Activated CD4-positive, alpha-beta T cell treated with anti-CD3 and anti-CD28 coated beads, Interleukin-2, amount 10 ng/mL, durations not matched to agents 24 days and 14 days (primary cell): ENCODE measurements around the gene HIP1R. TPM values are rescaled to one million over a fixed set of nuclear protein-coding genes. Genes with fewer than 3 reads are reported as not detected.
"Not testable (repeated sequence)": the region's sequence is repeated elsewhere in the genome, so short reads cannot be mapped to it uniquely, and the experiment has no call there.

ENCODE experiments used
- DNase-seq: peaks from one replicate; pipeline ENCODE4 v3.0.0; 2022
- H3K27ac Mint-ChIP-seq: one replicate; pipeline ENCODE4 v1.8.0; 2022; ENCODE audit warnings: mild to moderate bottlenecking, mixed read lengths
- H3K27me3 Mint-ChIP-seq: one replicate; pipeline ENCODE4 v1.8.0; 2022; ENCODE audit warnings: mixed read lengths
- H3K36me3 Mint-ChIP-seq: one replicate; pipeline ENCODE4 v1.8.0; 2022; ENCODE audit warnings: low read depth, mild to moderate bottlenecking, mixed read lengths
- H3K4me1 Mint-ChIP-seq: one replicate; pipeline ENCODE4 v1.8.0; 2021; ENCODE audit warnings: mixed read lengths
- H3K4me3 Mint-ChIP-seq: one replicate; pipeline ENCODE4 v1.8.0; 2022; ENCODE audit warnings: mild to moderate bottlenecking, moderate library complexity, mixed read lengths
- H3K9me3 Mint-ChIP-seq: one replicate; pipeline ENCODE4 v1.8.0; 2021; ENCODE audit warnings: mixed read lengths
- intact Hi-C: fragments of 100-400 bp; cut with micrococcal nuclease; formaldehyde crosslinking; loops from one replicate; pipeline ENCODE4 v1.15.1; 2023
- total RNA-seq: library from RNA; stranded (reverse); gene quantifications from 2 replicates; pipeline ENCODE4 v1.2.3, GENCODE V29; 2022

Gene HIP1R
- total RNA-seq, 1 donor from 2014 or later = 25.8 TPM

DNA sequence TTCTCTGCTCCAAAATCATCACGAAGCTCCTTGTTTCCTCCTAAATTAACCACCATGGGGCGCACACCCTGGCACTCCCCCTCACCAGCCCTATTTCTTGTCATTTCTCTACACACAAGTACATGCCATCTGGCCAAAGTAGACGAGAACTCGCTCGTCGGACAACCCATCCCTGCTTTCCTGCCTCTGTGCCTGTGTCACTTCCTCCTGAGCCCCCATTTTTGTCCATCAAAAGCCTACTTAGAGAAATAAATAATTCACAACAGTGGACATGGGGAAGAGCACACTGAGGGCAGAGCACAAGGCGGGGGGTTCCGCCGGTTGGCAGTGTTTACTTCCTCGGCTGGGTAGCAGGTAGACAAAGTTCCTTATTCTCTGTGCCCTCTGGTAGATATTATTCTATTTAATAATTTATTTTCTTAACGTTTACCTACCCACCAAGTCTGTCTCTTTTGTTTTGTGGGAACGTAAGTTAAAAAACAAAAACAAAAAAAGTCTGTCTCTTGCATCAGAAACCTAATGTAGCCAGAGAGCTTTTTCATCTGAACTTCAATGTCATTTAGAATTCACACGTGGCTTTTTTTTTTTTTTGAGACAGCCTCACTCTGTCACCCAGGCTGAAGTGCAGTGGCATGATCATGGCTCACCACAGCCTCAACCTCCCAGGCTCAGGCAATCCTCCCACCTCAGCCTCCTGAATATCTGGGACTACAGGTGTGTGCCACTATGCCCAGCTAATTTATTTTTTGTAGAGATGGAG is 54.7 kb downstream of the HIP1R start:
- Mint-ChIP-seq H3K4me3 (peak overlapping the region; percentile 43), H3K27me3 (peaks cover 5% of the 10 kb centered on the region), H3K36me3 (peaks cover 15% of the 10 kb centered on the region), H3K27ac (peak overlapping the region; percentile 66), H3K4me1 (peaks cover 59% of the 10 kb centered on the region), H3K9me3 (no peaks in the 10 kb centered on the region)
- DNase-seq = no peak
- intact Hi-C loops = loop anchor here (10.0 kb wide), 1 partner anchor 345 kb away; the partner anchor contains the start of genes MPHOSPH9 and MTRFR

DNA sequence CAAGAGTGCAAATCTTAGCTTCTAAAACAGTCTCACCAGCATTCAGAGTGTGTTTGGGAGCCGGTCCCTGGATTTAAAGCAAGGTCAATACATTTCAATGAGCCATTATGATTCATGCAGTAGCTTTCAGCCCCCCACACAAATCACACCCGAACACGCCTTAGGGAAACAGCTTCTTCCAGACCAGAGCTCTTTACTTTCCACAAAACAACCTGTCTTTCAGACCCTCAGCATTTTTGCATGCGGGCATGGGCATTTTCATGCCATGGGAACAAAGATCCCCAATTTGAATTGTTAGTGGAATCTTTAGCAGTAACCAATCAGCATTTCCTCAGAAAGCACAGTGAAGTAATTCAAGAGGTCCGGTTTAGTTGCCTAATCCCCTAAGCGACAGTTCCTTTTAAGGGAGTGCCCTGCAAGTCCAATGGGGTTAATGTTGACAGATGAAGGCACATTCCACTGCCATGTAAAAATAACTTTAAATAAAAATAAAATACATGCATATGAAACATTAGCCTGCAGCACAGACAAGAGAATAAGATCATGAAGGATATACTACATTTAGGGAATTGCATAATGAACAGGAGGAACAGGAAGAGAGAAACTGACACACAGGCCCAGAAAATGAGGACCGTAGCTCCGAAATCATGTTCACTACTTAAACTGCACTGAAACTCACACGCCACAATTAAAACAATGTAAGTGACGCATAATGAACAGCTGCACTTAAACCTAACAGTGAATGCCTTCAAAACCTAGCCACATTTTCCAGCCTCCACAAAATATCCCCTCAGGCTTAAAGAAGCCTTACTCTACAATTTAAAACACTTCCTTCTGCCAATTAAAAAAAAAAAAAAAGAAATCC is 56.6 kb downstream of the HIP1R start:
- H3K9me3 Mint-ChIP-seq = peaks cover 7% of the 10 kb centered on the region
- peaks cover 8% of the 10 kb centered on the region for H3K27me3 Mint-ChIP-seq
- intact Hi-C loops = loop anchor here (10.0 kb wide), 1 partner anchor 343 kb away; the partner anchor contains the start of genes MPHOSPH9 and MTRFR
- H3K4me3 Mint-ChIP-seq = no peak overlapping the region
- H3K36me3 Mint-ChIP-seq = peaks cover 22% of the 10 kb centered on the region
- no peak overlapping the region for H3K27ac Mint-ChIP-seq
- peaks cover 69% of the 10 kb centered on the region for H3K4me1 Mint-ChIP-seq
- DNase-seq = no peak

DNA sequence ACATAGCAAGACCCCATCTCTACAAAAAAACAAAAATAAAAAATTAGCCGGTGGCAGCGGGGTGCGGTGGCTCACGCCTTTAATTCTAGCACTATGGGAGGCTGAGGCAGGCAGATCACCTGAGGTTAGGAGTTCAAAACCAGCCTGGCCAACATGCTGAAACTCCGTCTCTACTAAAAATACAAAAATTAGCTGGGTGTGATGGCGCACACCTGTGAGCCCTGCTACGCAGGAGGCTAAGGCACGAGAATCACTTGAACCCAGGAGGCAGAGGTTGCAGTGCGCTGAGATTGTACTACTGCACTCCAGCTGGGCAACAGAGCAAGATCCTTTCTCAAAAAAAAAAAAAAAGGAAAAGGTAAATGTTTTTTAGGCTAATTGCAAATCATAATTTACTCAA is 57.5 kb downstream of the HIP1R start:
- not testable (repeated sequence) for H3K27me3 Mint-ChIP-seq, DNase-seq, H3K27ac Mint-ChIP-seq, H3K4me3 Mint-ChIP-seq, H3K9me3 Mint-ChIP-seq
- Mint-ChIP-seq H3K4me1 (peaks cover 67% of the 10 kb centered on the region), H3K36me3 (peaks cover 22% of the 10 kb centered on the region)
- intact Hi-C loops = loop anchor here (10.0 kb wide), 1 partner anchor 342 kb away; the partner anchor contains the start of genes MPHOSPH9 and MTRFR

DNA sequence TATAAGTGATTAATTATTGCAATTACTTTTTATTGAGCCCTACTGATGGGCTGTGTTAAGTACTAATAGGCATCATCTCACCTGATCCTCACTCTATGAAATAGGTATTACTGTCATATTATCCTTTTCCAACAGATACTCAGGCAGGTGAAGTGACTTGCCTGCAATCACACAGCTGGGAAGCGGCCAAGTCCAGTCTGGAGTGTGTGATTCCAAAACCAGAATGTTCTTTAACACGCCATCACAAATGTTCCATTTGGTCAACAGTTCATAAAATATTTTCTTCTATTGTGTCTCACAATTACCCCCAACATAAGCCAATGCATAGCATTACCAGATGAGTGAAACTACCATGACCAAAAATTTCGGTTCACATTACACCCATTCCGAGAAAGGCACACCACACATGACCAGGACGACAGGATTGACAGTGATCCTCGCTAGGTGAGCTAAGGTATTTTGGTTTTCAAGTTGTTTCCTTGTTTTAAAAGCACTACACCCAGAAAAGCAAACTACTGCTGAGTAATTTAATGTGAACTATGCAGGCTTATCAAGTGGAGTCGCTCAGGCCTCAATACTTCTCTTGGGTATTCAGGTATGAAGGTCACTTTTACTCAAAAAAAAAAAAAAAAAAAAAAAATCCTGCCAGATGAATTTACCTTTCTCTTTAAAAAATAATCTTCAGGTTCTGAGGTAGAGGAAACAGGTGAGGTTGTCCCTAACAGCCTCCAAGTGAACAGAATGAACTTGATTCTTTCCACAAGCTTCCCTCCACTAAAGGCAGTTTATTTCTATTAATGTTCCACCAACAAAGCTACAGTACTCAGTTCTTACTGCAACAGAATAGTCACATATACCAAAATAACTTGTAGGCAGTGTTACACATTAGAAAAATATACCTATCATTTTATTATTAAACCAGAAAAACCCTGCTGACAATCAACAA is 58.2 kb downstream of the HIP1R start:
- Mint-ChIP-seq H3K36me3 (peaks cover 22% of the 10 kb centered on the region), H3K9me3 (peaks cover 7% of the 10 kb centered on the region), H3K4me1 (peaks cover 67% of the 10 kb centered on the region), H3K27ac (no peak overlapping the region), H3K27me3 (peaks cover 8% of the 10 kb centered on the region), H3K4me3 (peak overlapping the region; percentile 32)
- no peak for DNase-seq
- intact Hi-C loops = loop anchor here (10.0 kb wide), 1 partner anchor 341 kb away; the partner anchor contains the start of genes MPHOSPH9 and MTRFR

DNA sequence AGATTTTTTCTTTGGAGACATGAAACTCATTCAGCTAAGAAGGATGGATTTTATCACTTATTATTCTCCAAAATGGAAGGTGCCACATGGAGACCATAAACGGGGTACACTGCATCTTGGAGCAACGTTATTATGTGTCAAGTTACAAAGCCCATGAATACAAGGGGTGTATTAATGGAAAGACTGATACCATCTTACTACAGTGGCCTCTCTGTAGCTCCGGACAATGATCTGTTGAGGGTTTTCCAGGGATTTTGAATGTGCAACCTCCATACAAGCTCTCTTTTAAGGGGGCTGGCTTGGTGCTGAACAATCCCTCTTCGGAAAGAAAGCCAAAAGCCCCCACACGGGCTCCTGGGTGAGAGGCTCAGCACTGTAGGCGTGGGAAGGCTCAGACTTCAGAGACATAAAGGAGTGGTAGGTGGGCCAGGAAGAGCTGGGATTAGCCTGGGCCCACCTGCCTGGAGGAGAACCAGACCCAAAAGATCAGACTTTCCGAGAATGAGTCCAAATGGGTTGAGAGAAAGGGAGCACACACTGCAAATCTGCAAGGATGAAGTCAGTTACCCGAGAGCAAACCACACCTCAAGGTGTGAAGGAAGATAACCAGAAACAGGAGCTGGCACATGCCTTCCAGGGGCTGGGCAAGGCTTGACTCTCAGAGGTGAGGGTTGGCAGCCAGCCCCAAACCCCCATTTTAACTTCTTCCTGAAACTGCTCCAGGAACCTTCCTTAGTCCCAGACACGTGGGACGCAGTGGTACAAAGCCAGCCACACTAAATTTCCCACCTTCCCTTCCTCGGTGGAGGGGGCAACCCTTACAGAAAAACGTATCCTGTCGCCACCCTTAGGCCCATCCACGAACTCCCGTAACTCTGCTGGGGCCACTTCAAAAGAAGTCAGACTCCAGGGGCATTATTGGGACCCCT is 59.2 kb downstream of the HIP1R start:
- Mint-ChIP-seq H3K27ac (peak overlapping the region; percentile 53), H3K4me1 (peaks cover 69% of the 10 kb centered on the region), H3K9me3 (peaks cover 7% of the 10 kb centered on the region), H3K27me3 (peaks cover 8% of the 10 kb centered on the region), H3K4me3 (peak overlapping the region; percentile 94), H3K36me3 (peaks cover 20% of the 10 kb centered on the region)
- peak; percentile 69 for DNase-seq
- intact Hi-C loops = loop anchor here (5.0 to 10.0 kb wide), 2 partner anchors 183 to 340 kb away; partner anchors contain the start of genes MPHOSPH9 and MTRFR

DNA sequence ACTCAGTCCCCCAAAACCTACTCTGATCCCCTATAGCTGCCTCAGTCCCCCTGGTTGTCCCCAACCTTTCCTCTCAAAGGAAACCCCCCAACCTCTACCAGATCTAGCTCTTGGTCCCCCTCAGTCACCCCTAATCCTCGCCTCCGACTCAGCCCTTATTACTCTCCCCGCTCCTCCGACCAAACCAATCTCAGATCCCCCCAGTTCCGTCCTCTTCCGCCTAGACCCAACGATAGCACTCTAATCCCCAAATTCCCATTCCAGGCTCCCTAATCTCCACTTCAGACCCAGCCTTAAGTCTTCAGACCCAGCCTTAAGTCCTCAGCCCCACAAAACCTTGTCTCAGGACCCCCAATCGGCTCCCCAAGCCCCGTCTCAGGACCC is 60.1 kb downstream of the HIP1R start:
- peaks cover 73% of the 10 kb centered on the region for H3K4me1 Mint-ChIP-seq
- intact Hi-C loops = loop anchor here (5.0 to 10.0 kb wide), 2 partner anchors 182 to 339 kb away; partner anchors contain the start of genes MPHOSPH9 and MTRFR
- H3K36me3 Mint-ChIP-seq = peaks cover 20% of the 10 kb centered on the region
- peak; percentile 66 for DNase-seq
- peaks cover 8% of the 10 kb centered on the region for H3K27me3 Mint-ChIP-seq
- H3K27ac Mint-ChIP-seq = peak overlapping the region; percentile 90
- H3K4me3 Mint-ChIP-seq = peak overlapping the region; percentile 94
- H3K9me3 Mint-ChIP-seq = peaks cover 7% of the 10 kb centered on the region

DNA sequence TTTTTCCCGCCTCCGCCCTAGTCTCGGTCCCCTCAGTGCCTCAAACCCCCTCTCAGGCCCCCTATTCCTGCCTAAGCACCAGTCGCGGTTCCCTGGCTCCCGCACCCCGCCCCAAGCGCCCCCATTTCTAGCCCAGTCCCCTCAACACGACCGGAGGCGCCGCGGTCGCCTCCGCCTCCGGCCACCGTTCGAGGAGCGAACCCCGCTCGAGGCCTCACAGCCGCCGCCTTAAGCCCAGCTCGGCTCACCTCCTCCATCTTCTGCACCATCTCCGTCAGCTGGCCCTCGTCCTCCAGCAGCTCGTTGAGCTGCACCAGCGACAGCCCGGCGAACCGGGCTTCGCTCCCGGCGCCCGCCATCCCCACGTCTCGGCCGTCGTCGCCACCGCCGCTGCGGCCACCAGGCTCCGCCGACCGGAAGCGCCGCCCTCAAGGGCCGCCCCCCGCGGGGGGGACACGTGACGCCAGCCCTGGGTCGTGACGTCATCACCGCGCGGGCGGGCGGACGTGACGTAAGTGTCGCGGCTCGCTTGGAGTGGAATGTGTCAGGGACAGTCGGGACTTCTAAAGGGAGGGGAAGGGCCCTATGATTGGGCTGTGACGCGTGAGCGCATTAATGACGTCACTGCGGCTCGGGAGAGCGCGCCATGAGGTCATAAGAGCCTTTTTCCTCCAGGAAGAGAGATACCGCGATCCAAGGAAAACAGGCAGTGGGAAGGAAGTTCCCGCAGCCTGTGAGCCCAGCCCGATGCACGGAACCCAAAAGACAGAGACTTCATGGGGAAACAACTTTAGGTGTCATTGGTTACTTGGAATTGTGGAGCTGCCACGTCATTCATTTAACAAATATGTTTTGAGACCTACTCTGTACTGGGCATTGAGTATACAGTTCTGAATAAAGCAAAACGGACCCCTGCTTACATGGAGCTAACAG is 60.7 kb downstream of the HIP1R start, which contains the start of gene VPS37B:
Gene VPS37B, minus strand, starts transcription at position 421 of the 933 bp plus-strand sequence. Its CDS starts 62 bp downstream, at position 359.
- peak; percentile 97 for DNase-seq
- Mint-ChIP-seq H3K4me3 (peak within 1 kb of the TSS; percentile 94), H3K9me3 (peaks cover 7% of the 10 kb centered on the region), H3K4me1 (peaks cover 73% of the 10 kb centered on the region), H3K27me3 (peaks cover 6% of the 10 kb centered on the region), H3K27ac (peak within 1 kb of the TSS; percentile 90), H3K36me3 (peaks cover 20% of the 10 kb centered on the region)
- intact Hi-C loops = loop anchor here (5.0 to 10.0 kb wide), 2 partner anchors 181 to 339 kb away; partner anchors contain the start of genes MPHOSPH9 and MTRFR

DNA sequence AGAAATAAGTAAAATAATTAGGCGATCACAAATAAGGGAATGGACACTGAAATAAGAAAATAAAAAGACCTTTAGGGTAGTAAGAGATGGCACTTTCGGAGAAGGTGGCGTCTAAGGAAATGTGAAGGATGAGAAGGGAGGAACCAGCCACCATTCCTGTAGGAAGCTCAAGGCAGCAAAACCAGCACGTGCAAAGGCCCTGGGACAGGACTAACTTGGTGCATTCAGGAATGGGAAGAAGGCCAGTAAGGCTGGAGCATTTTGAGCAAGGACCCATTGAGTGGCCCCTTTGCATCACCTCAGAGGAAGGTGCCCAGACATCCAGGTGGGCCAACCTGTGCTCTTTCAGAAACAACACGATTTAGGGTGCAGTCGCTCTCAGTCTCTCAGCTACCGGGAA is 61.4 kb downstream of the HIP1R start:
- Mint-ChIP-seq H3K4me1 (peaks cover 74% of the 10 kb centered on the region), H3K27me3 (peaks cover 6% of the 10 kb centered on the region), H3K9me3 (peaks cover 7% of the 10 kb centered on the region), H3K27ac (peak overlapping the region; percentile 90), H3K36me3 (peaks cover 20% of the 10 kb centered on the region), H3K4me3 (peak overlapping the region; percentile 94)
- intact Hi-C loops = loop anchor here (5.0 to 10.0 kb wide), 2 partner anchors 181 to 338 kb away; partner anchors contain the start of genes MPHOSPH9 and MTRFR
- DNase-seq = no peak

DNA sequence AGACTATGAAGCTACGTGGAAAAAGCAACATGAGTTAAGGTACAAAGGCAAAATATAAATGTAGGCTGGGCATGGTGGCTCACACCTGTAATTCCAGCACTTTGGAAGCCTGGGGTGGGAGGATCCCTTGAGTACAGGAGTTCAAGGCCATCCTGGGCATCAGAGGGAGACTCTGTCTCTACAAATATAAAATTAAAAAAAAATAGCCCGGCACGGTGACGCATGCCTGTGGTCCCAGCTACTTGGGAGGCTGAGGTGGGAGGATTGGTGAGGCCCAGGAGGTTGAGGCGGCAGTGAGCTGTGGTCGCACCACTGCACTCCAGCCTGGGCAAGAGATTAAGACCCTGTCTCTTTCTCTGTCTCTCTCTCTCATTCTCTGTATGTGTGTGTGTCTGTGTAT is 64.6 kb downstream of the HIP1R start:
- Mint-ChIP-seq H3K36me3 (peaks cover 7% of the 10 kb centered on the region), H3K4me1 (peaks cover 66% of the 10 kb centered on the region), H3K9me3 (peaks cover 7% of the 10 kb centered on the region), H3K27me3 (peaks cover 15% of the 10 kb centered on the region), H3K27ac (no peak overlapping the region), H3K4me3 (no peak overlapping the region)
- intact Hi-C loops = loop anchor here (2.0 to 10.0 kb wide), 3 partner anchors 25 to 335 kb away; partner anchors contain the start of genes MPHOSPH9 and MTRFR
- DNase-seq = no peak

DNA sequence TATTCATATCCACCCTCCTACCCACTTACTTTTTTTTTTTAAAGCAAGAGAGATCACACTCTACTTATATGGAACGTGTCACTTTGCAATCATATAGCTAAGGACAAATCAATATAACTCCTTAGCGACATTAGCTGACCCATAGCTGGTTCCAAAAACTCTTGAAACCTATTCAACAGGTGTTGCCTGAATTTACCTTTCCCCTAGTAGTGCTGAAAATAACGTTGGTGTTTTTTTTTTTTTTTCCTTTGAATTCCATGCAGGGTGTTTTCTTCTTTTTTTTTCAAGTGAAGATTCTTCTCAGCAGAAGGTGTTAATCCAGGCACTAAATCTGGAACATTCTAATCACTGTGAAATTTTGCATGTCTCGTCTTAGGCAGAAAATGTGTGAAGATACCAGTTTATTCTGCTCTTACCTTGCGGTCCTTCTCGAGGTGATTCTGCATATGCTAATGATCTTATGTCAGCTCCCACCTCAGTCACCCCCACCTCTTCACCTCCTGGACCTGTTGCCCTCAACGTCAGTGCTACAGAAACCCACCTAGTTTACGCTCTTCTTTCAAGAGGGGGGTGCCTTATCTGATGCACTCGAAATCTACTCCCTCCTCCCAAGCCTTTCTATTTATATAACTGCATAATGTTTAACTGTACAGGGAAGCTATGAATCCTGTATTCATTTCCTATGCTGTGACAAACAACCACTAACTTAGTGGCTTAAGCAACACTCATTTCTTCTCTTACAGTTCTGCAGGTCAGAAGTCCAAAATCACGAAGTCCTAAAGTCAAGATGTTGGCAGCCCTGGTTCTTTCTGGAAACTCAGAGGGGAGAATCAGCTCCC is 67.8 kb downstream of the HIP1R start:
- Mint-ChIP-seq H3K27me3 (peaks cover 14% of the 10 kb centered on the region), H3K9me3 (no peaks in the 10 kb centered on the region), H3K27ac (no peak overlapping the region), H3K36me3 (no peaks in the 10 kb centered on the region), H3K4me3 (no peak overlapping the region), H3K4me1 (peaks cover 40% of the 10 kb centered on the region)
- intact Hi-C loops = no loop called here
- DNase-seq = no peak
